Hematopoietic multipotent progenitor cell treated with erythropoietin and hydrocortisone succinate and interleukin-3 and kit ligand, for 8 days (in vitro differentiated cells): Measurements from ENCODE around the gene CELF3.
"Not testable (repeated sequence)": the region's sequence is repeated elsewhere in the genome, so short reads cannot be mapped to it uniquely, and the experiment has no call there.

Experiments
- DNase-seq: peaks from one replicate; pipeline ENCODE4 v3.0.0-alpha.2; 2015

Gene CELF3

GRCh38 chr1:151693057-151693651 is 23.4 kb downstream of the CELF3 start:
- DNase-seq = peak; percentile 54

GRCh38 chr1:151692226-151692625 is 24.4 kb downstream of the CELF3 start:
- DNase-seq = no peak

GRCh38 chr1:151689494-151689893 is 27.1 kb downstream of the CELF3 start:
- DNase-seq = no peak

GRCh38 chr1:151686561-151686960 is 30.0 kb downstream of the CELF3 start:
- DNase-seq = no peak

GRCh38 chr1:151684128-151684527 is 32.5 kb downstream of the CELF3 start:
- DNase-seq = no peak

- not testable (repeated sequence) for DNase-seq
Measured at GRCh38 chr1:151682901-151683300, 33.7 kb downstream of the CELF3 start.

- DNase-seq = no peak
Measured at GRCh38 chr1:151681923-151682322, 34.7 kb downstream of the CELF3 start.

- DNase-seq = no peak
Measured at GRCh38 chr1:151680826-151681225, 35.8 kb downstream of the CELF3 start.

GRCh38 chr1:151680391-151680790 is 36.2 kb downstream of the CELF3 start:
- no peak for DNase-seq

GRCh38 chr1:151673407-151673806 is 43.2 kb downstream of the CELF3 start:
- no peak for DNase-seq

- not testable (repeated sequence) for DNase-seq
Measured at GRCh38 chr1:151670036-151670675, 46.4 kb downstream of the CELF3 start.

GRCh38 chr1:151668090-151668489 is 48.5 kb downstream of the CELF3 start:
- DNase-seq = peak; percentile 56

- DNase-seq = no peak
Measured at GRCh38 chr1:151661751-151662150, 54.9 kb downstream of the CELF3 start.

GRCh38 chr1:151655371-151655770 is 61.2 kb downstream of the CELF3 start:
- no peak for DNase-seq

GRCh38 chr1:151653397-151653796 is 63.2 kb downstream of the CELF3 start:
- DNase-seq = no peak
